ENCODE measurements around the gene THAP8.

- TF ChIP-seq, protein P1, sequence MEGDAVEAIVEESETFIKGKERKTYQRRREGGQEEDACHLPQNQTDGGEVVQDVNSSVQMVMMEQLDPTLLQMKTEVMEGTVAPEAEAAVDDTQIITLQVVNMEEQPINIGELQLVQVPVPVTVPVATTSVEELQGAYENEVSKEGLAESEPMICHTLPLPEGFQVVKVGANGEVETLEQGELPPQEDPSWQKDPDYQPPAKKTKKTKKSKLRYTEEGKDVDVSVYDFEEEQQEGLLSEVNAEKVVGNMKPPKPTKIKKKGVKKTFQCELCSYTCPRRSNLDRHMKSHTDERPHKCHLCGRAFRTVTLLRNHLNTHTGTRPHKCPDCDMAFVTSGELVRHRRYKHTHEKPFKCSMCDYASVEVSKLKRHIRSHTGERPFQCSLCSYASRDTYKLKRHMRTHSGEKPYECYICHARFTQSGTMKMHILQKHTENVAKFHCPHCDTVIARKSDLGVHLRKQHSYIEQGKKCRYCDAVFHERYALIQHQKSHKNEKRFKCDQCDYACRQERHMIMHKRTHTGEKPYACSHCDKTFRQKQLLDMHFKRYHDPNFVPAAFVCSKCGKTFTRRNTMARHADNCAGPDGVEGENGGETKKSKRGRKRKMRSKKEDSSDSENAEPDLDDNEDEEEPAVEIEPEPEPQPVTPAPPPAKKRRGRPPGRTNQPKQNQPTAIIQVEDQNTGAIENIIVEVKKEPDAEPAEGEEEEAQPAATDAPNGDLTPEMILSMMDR (IDR thresholded peaks at IDR 0.05) = peak; percentile 42 to 51
- peak; percentile 36 to 96 (median 74) for TF ChIP-seq POLR2AphosphoS5 (IDR thresholded peaks at IDR 0.05)
- no peak for TF ChIP-seq POLR2A (IDR thresholded peaks at IDR 0.05)
These were observed at the start of gene THAP8 for GRCh38 chr19:36054119-36054732.

Data from suprapubic skin (tissue), 4 donors.